Measurements from ENCODE around the gene TMC4.

GRCh38 chr19:54218259-54218658 is 45.3 kb upstream of the TMC4 start:
- TF ChIP-seq CTCF (IDR thresholded peaks at IDR 0.05), result no peak
- no peak for TF ChIP-seq POLR2A (IDR thresholded peaks at IDR 0.05)
- TF ChIP-seq EP300 (IDR thresholded peaks at IDR 0.05), result no peak

All from ovary (tissue), 3 donors.